A549 (cell line): Measurements from ENCODE around the gene CTAG1B. TPM values are rescaled to one million over a fixed set of nuclear protein-coding genes. Genes with fewer than 3 reads are reported as not detected.

Experiments used
- ATAC-seq, 2 experiments: fragments of 200-7000 bp in 1 of 2; fragments of >200 bp in 1 of 2; cut with Nextera tagmentation in 1 of 2; cut with Tn5 transposase in 1 of 2; 3 replicates each; pipeline versions ENCODE4 v1.8.0 to v1.9.1; 2018 to 2020; ENCODE audit warnings: mild to moderate bottlenecking in 1 of 2, moderate library complexity in 1 of 2
- CTCF ChIA-PET: fragments of 300-600 bp; sonication (Branson Sonifier 250); formaldehyde crosslinking; extraction: SDS; loops from one replicate; lab custom pipeline; 2021; ENCODE audit warnings: antibody characterized with exemption, inconsistent platforms; lab: Yijun Ruan, JAX
- POLR2A ChIA-PET: fragments of 350-600 bp; formaldehyde crosslinking; extraction: SDS; loops from one replicate; lab custom pipeline; 2021; ENCODE audit warnings: antibody characterized with exemption, inconsistent platforms; lab: Yijun Ruan, JAX
- DNase-seq, 2 experiments: peaks; one replicate each; pipeline versions ENCODE4 v3.0.0 to v3.0.0-alpha.2; 2011 to 2016; ENCODE audit warnings: low read depth in 1 of 2, low spot score in 1 of 2
- FAIRE-seq: peaks from 2 replicates; lab custom pipeline; 2011; peaks lifted over from hg19 to GRCh38; lab: Jason Lieb, UNC
- H3K27ac ChIP-seq, 2 experiments: fragments of >200 bp; sonication (Bioruptor Twin); formaldehyde crosslinking; 3 replicates each; pipeline ENCODE4 v1.5.1; 2016 to 2017
- H3K4me1 ChIP-seq: fragments of >200 bp; sonication (Bioruptor Twin); formaldehyde crosslinking; 3 replicates; pipeline ENCODE4 v1.6.1; 2016
- H3K4me2 ChIP-seq: fragments of >200 bp; sonication (Bioruptor Twin); formaldehyde crosslinking; 3 replicates; pipeline ENCODE4 v1.6.1; 2016
- H3K4me3 ChIP-seq: fragments of >200 bp; sonication (Bioruptor Twin); formaldehyde crosslinking; 3 replicates; pipeline ENCODE4 v1.5.1; 2016
- H3K9me3 ChIP-seq: fragments of >200 bp; sonication (Bioruptor Twin); formaldehyde crosslinking; 3 replicates; pipeline ENCODE4 v1.6.1; 2016
- CBX8 ChIP-seq: fragments of 200-600 bp; sonication (generic); IDR thresholded peaks from 2 replicates; pipeline ENCODE4 v1.6.1; 2016
- FOSL2 ChIP-seq, 2 experiments: fragments of 450-650 bp in 1 of 2; fragments of >200 bp in 1 of 2; sonication (Bioruptor Twin) in 1 of 2; formaldehyde crosslinking; IDR thresholded peaks; 2 replicates each; pipeline versions ENCODE4 v1.5.0 to v1.6.1; 2016 to 2020; ENCODE audit warnings: mild to moderate bottlenecking in 1 of 2, moderate library complexity in 1 of 2
- GATA3 ChIP-seq: IDR thresholded peaks from 2 replicates; pipeline ENCODE4 v1.6.1; 2012; ENCODE audit warnings: borderline replicate concordance
- HEYL ChIP-seq: fragments of 250-450 bp; sonication (Bioruptor Pico); IDR thresholded peaks from 2 replicates; pipeline ENCODE4 v1.8.0; 2021; ENCODE audit warnings: mild to moderate bottlenecking, moderate library complexity
- JUN ChIP-seq, 2 experiments: fragments of >200 bp; sonication (Bioruptor Twin); formaldehyde crosslinking; IDR thresholded peaks; 2 replicates in 1 of 2; 3 replicates in 1 of 2; pipeline ENCODE4 v1.6.1; 2016 to 2017
- MAFK ChIP-seq: fragments of 450-650 bp; IDR thresholded peaks from 2 replicates; pipeline ENCODE4 v1.6.1; 2014; ENCODE audit not compliant: partially characterized antibody
- MYC ChIP-seq: IDR thresholded peaks from 2 replicates; pipeline ENCODE4 v1.6.1; 2012; ENCODE audit warnings: mild to moderate bottlenecking, inconsistent platforms, low read length, improper control_type of control experiment, borderline replicate concordance
- RARB ChIP-seq: fragments of 250-450 bp; sonication (Bioruptor Pico); IDR thresholded peaks from 2 replicates; pipeline ENCODE4 v1.8.0; 2021; ENCODE audit warnings: mild to moderate bottlenecking, moderate library complexity
- ZC3H11A ChIP-seq: fragments of 450-650 bp; IDR thresholded peaks from 2 replicates; pipeline ENCODE4 v1.6.1; 2014; ENCODE audit warnings: antibody characterized with exemption, mild to moderate bottlenecking
- WGBS: methylation state at CpG from one replicate; pipeline ENCODE4 v1.1.6; 2017; ENCODE audit errors: missing lambda C conversion rate; 5-methylcytosine and 5-hydroxymethylcytosine counted together
- polyA plus RNA-seq, 4 experiments: library from polyadenylated mRNA; depleted of rRNA in 3 of 4; stranded (reverse); fragments of >200 nt; fragmentation: RNase III in 1 of 4; extraction: RNeasy Plus Mini Kit Qiagen cat#74134 plus additional on column Dnase treatment in 1 of 4; gene quantifications; 2 replicates in 3 of 4; 3 replicates in 1 of 4; pipeline ENCODE4 v1.2.3, GENCODE V29; 2011 to 2017
- TF ChIP-seq, protein P1 (sequence below): fragments of 450-650 bp; IDR thresholded peaks from 2 replicates; pipeline ENCODE4 v1.6.1; 2014; ENCODE audit warnings: antibody characterized with exemption
- TF ChIP-seq, protein P2 (sequence below): IDR thresholded peaks from 2 replicates; pipeline ENCODE4 v1.6.1; 2012
- TF ChIP-seq, protein P3 (sequence below): fragments of 250-450 bp; sonication (Bioruptor Pico); IDR thresholded peaks from 2 replicates; pipeline ENCODE4 v1.5.0; 2021; ENCODE audit warnings: mild to moderate bottlenecking, moderate library complexity, borderline replicate concordance
- TF ChIP-seq, protein P4 (sequence below): fragments of >200 bp; sonication (Bioruptor Twin); formaldehyde crosslinking; IDR thresholded peaks from 3 replicates; pipeline ENCODE4 v1.5.1; 2016
- TF ChIP-seq, protein P5 (sequence below): fragments of >200 bp; sonication (Bioruptor Twin); formaldehyde crosslinking; IDR thresholded peaks from 2 replicates; pipeline ENCODE4 v1.6.1; 2016

Gene CTAG1B
- polyA plus RNA-seq, 2 of the 4 experiments (the other 2 are of a cell fraction), result not detected

DNA sequence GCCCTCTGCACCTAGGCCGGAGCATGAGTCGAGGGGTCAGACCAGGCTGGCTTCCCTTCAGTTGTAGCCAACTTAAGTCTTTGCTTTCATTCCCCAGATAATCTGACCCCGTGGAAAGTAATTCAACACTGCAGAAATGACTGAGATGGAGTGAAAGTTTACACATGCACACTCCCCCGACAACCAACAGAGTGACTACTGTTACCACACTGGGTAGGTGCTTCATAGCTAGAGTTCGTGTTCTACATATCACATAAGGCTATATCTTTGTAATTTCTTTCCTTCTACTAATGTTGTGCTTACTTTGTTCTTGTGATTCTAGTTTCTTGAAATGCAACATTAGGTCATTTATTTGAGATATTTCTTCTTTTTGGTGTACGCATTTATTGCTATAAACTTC, 41.5 kb upstream of the CTAG1B start:
- DNase-seq, result no peak
- TF ChIP-seq, protein P1, sequence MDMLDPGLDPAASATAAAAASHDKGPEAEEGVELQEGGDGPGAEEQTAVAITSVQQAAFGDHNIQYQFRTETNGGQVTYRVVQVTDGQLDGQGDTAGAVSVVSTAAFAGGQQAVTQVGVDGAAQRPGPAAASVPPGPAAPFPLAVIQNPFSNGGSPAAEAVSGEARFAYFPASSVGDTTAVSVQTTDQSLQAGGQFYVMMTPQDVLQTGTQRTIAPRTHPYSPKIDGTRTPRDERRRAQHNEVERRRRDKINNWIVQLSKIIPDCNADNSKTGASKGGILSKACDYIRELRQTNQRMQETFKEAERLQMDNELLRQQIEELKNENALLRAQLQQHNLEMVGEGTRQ, result no peak
- TF ChIP-seq, protein P2, sequence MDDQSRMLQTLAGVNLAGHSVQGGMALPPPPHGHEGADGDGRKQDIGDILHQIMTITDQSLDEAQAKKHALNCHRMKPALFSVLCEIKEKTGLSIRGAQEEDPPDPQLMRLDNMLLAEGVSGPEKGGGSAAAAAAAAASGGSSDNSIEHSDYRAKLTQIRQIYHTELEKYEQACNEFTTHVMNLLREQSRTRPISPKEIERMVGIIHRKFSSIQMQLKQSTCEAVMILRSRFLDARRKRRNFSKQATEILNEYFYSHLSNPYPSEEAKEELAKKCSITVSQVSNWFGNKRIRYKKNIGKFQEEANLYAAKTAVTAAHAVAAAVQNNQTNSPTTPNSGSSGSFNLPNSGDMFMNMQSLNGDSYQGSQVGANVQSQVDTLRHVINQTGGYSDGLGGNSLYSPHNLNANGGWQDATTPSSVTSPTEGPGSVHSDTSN, result no peak
- TF ChIP-seq RARB (CRISPR knock-in tag), result no peak
- TF ChIP-seq, protein P3, sequence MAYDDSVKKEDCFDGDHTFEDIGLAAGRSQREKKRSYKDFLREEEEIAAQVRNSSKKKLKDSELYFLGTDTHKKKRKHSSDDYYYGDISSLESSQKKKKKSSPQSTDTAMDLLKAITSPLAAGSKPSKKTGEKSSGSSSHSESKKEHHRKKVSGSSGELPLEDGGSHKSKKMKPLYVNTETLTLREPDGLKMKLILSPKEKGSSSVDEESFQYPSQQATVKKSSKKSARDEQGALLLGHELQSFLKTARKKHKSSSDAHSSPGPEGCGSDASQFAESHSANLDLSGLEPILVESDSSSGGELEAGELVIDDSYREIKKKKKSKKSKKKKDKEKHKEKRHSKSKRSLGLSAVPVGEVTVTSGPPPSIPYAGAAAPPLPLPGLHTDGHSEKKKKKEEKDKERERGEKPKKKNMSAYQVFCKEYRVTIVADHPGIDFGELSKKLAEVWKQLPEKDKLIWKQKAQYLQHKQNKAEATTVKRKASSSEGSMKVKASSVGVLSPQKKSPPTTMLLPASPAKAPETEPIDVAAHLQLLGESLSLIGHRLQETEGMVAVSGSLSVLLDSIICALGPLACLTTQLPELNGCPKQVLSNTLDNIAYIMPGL (CRISPR knock-in tag), result no peak
- TF ChIP-seq HEYL, result no peak
- TF ChIP-seq, protein P4, sequence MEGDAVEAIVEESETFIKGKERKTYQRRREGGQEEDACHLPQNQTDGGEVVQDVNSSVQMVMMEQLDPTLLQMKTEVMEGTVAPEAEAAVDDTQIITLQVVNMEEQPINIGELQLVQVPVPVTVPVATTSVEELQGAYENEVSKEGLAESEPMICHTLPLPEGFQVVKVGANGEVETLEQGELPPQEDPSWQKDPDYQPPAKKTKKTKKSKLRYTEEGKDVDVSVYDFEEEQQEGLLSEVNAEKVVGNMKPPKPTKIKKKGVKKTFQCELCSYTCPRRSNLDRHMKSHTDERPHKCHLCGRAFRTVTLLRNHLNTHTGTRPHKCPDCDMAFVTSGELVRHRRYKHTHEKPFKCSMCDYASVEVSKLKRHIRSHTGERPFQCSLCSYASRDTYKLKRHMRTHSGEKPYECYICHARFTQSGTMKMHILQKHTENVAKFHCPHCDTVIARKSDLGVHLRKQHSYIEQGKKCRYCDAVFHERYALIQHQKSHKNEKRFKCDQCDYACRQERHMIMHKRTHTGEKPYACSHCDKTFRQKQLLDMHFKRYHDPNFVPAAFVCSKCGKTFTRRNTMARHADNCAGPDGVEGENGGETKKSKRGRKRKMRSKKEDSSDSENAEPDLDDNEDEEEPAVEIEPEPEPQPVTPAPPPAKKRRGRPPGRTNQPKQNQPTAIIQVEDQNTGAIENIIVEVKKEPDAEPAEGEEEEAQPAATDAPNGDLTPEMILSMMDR, result no peak
- TF ChIP-seq, protein P5, sequence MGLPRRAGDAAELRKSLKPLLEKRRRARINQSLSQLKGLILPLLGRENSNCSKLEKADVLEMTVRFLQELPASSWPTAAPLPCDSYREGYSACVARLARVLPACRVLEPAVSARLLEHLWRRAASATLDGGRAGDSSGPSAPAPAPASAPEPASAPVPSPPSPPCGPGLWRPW, result no peak
- TF ChIP-seq FOSL2 (IDR thresholded peaks at IDR 0.05), result no peak
- TF ChIP-seq FOSL2 (CRISPR knock-in tag; IDR thresholded peaks at IDR 0.05), result no peak
- TF ChIP-seq, all 56 proteins: peak for 0
- ChIA-PET POLR2A (no interaction called here), CTCF (no interaction called here)
- no peaks in the 10 kb centered on the region for H3K9me3 ChIP-seq
- no peak for FAIRE-seq
- no peak overlapping the region for H3K4me3 ChIP-seq
- H3K4me1 ChIP-seq, result no peaks in the 10 kb centered on the region
- ATAC-seq, result no peak
- no peak overlapping the region for H3K4me2 ChIP-seq
- no peak overlapping the region for H3K27ac ChIP-seq
- 57% methylated on average over 6 of the region's 6 CpGs for WGBS

DNA sequence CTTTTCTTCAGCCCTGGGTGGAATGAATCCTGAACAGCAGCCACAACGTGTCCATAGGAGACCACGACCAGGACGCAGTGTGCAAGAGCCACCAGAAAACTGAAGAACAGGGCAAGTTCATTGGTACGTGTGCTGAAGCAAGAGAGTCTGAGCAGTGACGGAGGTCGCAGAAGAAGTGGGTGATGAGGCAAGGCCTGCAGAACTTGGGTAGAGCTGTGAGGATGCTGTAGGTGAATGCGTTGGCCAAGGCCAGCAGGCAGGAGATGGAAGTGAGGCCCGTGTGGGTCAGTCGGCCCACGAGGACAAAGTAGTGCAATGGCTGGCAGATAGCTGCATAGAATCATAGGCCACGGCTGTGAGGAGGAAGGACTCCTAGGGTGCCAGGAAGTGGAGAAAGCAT, 39.9 kb upstream of the CTAG1B start:
- no peak overlapping the region for H3K27ac ChIP-seq
- no peaks in the 10 kb centered on the region for H3K4me1 ChIP-seq
- WGBS, result 50% methylated on average over 11 of the region's 11 CpGs
- H3K9me3 ChIP-seq, result no peaks in the 10 kb centered on the region
- POLR2A ChIA-PET, result no interaction called here
- no peak for TF ChIP-seq CBX8
- no peak for TF ChIP-seq JUN (IDR thresholded peaks at IDR 0.05)
- TF ChIP-seq ZC3H11A, result no peak
- TF ChIP-seq, all 56 proteins: peak for 0
- no peak overlapping the region for H3K4me3 ChIP-seq
- CTCF ChIA-PET, result interaction anchor here (0.7 kb wide), 1 partner anchor 47 kb away, joined by 3 read pairs; no protein-coding TSS in a partner anchor
- H3K4me2 ChIP-seq, result no peak overlapping the region
- FAIRE-seq (no peak), ATAC-seq (no peak), DNase-seq (no peak)

DNA sequence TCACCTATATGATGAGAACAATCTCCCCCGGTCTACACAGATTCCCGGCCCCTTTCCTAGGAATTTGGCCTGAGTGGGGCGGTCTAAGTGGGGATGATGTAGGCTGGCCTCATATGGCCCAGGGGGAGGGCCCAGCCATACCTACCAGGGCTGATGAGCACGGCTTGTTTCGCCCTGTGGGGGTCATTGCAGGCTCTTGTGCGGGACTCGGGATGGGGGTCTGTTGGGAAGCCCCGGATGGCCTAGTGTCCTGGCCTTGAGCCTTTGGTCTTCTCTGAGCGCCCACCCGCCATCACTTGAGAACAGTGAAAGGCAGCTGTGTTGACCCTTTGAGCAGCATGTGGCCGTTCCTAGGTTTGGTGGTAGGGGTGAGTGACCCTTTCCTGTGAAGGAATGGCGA, 39.1 kb upstream of the CTAG1B start:
- POLR2A ChIA-PET, result no interaction called here
- WGBS, result 64% methylated on average over 5 of the region's 12 CpGs

DNA sequence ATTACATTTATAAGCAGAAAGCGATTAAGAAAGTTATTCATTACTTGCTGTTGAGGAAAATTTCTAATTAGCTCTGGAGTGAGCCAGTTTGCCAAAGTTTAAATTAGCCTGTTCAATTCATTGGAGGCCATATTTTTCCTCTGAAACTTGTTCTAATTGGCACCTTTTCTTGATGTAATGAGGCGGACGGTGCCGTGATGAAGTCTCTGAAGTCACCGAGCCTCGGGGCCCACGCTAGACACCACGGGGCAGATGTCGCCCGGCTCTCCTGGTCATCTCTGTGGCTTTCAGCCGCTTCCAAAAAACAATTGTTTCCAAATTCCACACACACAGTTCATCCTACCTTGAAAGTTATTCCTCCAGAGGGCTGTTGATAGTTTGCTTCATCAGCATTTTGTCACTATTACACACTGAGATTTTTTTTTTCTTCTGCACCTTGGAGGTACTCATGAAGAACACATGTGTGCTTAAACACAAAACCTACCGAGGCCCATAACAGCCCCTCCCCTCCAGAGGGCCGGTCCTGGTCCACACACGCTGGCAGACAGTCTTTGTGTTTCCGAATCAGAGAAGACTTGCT, 38.2 kb upstream of the CTAG1B start:
- Histone ChIP-seq H3K4me1 (no peaks in the 10 kb centered on the region), H3K4me2 (no peak overlapping the region), H3K9me3 (no peaks in the 10 kb centered on the region), H3K27ac (no peak overlapping the region), H3K4me3 (no peak overlapping the region)
- POLR2A ChIA-PET, result no interaction called here
- no peak for FAIRE-seq
- 69% methylated on average over 15 of the region's 15 CpGs for WGBS
- TF ChIP-seq MAFK (peak; percentile 68), MYC (no peak)
- CTCF ChIA-PET, result no interaction called here
- no peak for ATAC-seq
- no peak for DNase-seq

More for the DNA sequence above, 39.1 kb upstream of the CTAG1B start:
- H3K9me3 ChIP-seq, result no peaks in the 10 kb centered on the region
- no peak for ATAC-seq
- H3K4me3 ChIP-seq, result no peak overlapping the region
- no peak overlapping the region for H3K27ac ChIP-seq
- DNase-seq, result no peak
- FAIRE-seq, result no peak
- H3K4me2 ChIP-seq, result no peak overlapping the region
- no peak for TF ChIP-seq GATA3
- CTCF ChIA-PET, result no interaction called here
- H3K4me1 ChIP-seq, result no peaks in the 10 kb centered on the region
